Stomach (tissue), 4 donors: ENCODE measurements around the gene PEX11B.

Experiments
- CTCF ChIP-seq, 7 experiments: fragments of 450-650 bp in 4 of 7; fragments of 200-600 bp in 3 of 7; sonication (generic) in 3 of 7; IDR thresholded peaks; one replicate each; pipeline ENCODE4 v1.5.1; 2016 to 2019; ENCODE audit warnings: antibody characterized with exemption in 7 of 7, control low read depth in 2 of 7, mild to moderate bottlenecking in 1 of 7
- EP300 ChIP-seq: sonication (generic); formaldehyde crosslinking; IDR thresholded peaks from one replicate; pipeline ENCODE4 v1.6.1; 2017; ENCODE audit warnings: antibody characterized with exemption
- POLR2A ChIP-seq, 4 donors: fragments of 450-650 bp; IDR thresholded peaks; one replicate each; pipeline ENCODE4 v1.6.1; 2016; ENCODE audit warnings: antibody characterized with exemption in 4 of 4, control low read depth in 2 of 4, mild to moderate bottlenecking in 1 of 4, moderate library complexity in 1 of 4
- POLR2AphosphoS5 ChIP-seq, 3 donors: sonication (generic); formaldehyde crosslinking; IDR thresholded peaks; one replicate each; pipeline ENCODE4 v1.6.1; 2016; ENCODE audit warnings: antibody characterized with exemption in 3 of 3

- TF ChIP-seq POLR2A (IDR thresholded peaks at IDR 0.05), result peak in 2 of 4 donors; percentile 96 to 98
- peak; percentile 98 to 100 (median 99) for TF ChIP-seq POLR2AphosphoS5 (IDR thresholded peaks at IDR 0.05)
- peak in 5 of 7 experiments; percentile 45 to 86 (median 57) for TF ChIP-seq CTCF (IDR thresholded peaks at IDR 0.05)
- TF ChIP-seq EP300, result no peak
Measured at GRCh38 chr1:145927063-145927886, 8.8 kb upstream of the PEX11B start, which contains the start of gene RBM8A.
